Psoas muscle (tissue), 8 donors: ENCODE data around the gene TMEM101. TPM values are rescaled to one million over a fixed set of nuclear protein-coding genes. Genes with fewer than 3 reads are reported as not detected.

Source experiments
- ATAC-seq, 4 donors: fragments of 200-7000 bp; cut with Tn5 transposase; one replicate each; pipeline ENCODE4 v1.9.1; 2020; ENCODE audit warnings: moderate library complexity in 3 of 4, mild to moderate bottlenecking in 2 of 4
- DNase-seq, 2 donors: peaks; one replicate each; pipeline ENCODE4 v3.0.0-alpha.2; 2020
- H3K27ac ChIP-seq: fragments of 200-600 bp; one replicate; pipeline ENCODE4 v1.8.0; 2022
- H3K27me3 ChIP-seq, 3 donors: fragments of 200-600 bp in 1 of 3; one replicate each; pipeline versions ENCODE4 v1.6.1 to v1.8.0; 2013 to 2022; ENCODE audit warnings: low read length in 2 of 3, mild to moderate bottlenecking in 2 of 3, moderate library complexity in 1 of 3; ENCODE audit not compliant: insufficient read depth in 3 of 3
- H3K36me3 ChIP-seq, 2 donors: fragments of 200-600 bp in 1 of 2; one replicate each; pipeline versions ENCODE4 v1.6.1 to v1.8.0; 2013 to 2022; ENCODE audit warnings: low read depth in 1 of 2, mild to moderate bottlenecking in 1 of 2, moderate library complexity in 1 of 2; ENCODE audit not compliant: insufficient read depth in 1 of 2
- H3K4me1 ChIP-seq: fragments of 200-600 bp; one replicate; pipeline ENCODE4 v1.8.0; 2022
- H3K4me3 ChIP-seq: fragments of 200-600 bp; one replicate; pipeline ENCODE4 v1.8.0; 2022; ENCODE audit warnings: mild to moderate bottlenecking
- H3K9me3 ChIP-seq: fragments of 200-600 bp; one replicate; pipeline ENCODE4 v1.8.0; 2022
- WGBS, 3 donors: extraction: QIAGEN DNeasy Blood & Tissue Kit; methylation state at CpG; one replicate each; pipeline versions ENCODE4 v1.1.6 to v1.1.7; 2013; 5-methylcytosine and 5-hydroxymethylcytosine counted together
- intact Hi-C, 2 donors: fragments of 100-400 bp; cut with DNase I; formaldehyde crosslinking; loops; one replicate each; pipeline versions ENCODE4 v1.11.0 to v1.14.2; 2022
- polyA plus RNA-seq, 3 donors: library from polyadenylated mRNA; stranded (reverse); fragments of 200-250 nt; gene quantifications; one replicate each; pipeline ENCODE4 v1.2.3, GENCODE V29; 2013
- total RNA-seq, 4 donors: library from RNA; stranded (reverse); fragmentation: NEBNext Ultra II Directional in 2 of 4; extraction: Animal tissue kit (Norgen Biotek cat#: 25700) in 2 of 4; gene quantifications; one replicate each; pipeline versions ENCODE4 v1.2.1 to v1.2.4, GENCODE V29; 2021 to 2023
- TF ChIP-seq, protein P1 (sequence below): fragments of 200-600 bp; IDR thresholded peaks from one replicate; pipeline ENCODE4 v1.8.0; 2022; ENCODE audit warnings: antibody characterized with exemption
- donor health status: healthy with polysubstance abuse.
- donor health status: DM: no; HTN: no; CAD: no; lungs with moderate emphysema.
- donor health status: Bipolar disorder and iron deficiency.
- donor health status: healthy.
- donor health status: DM: yes; HTN: yes; CAD: no.
- donor health status: DM: no; HTN: no; CAD: no.
- donor health status: DM: no; HTN: no; CAD: no.
- donor health status: DM: yes; HTN: yes; CAD: no.

The TMEM101 gene
- total and polyA plus RNA-seq, 7 donors: 13.2 to 52.6 (median 22.2) TPM

- no peak overlapping the region for H3K27ac ChIP-seq
- H3K9me3 ChIP-seq: no peaks in the 10 kb centered on the region
- 76 to 86% (median 81%) methylated on average over 8 of the region's 8 CpGs for WGBS, 3 donors
- H3K27me3 ChIP-seq: peaks cover 0 to 36% (median 7%) of the 10 kb centered on the region in 3 donors
- no peaks in the 10 kb centered on the region for H3K36me3 ChIP-seq
- DNase-seq: no peak
- no peak for ATAC-seq
- H3K4me3 ChIP-seq: peak overlapping the region; percentile 67
- intact Hi-C loops: no loop called here
- H3K4me1 ChIP-seq: peaks cover 12% of the 10 kb centered on the region
- TF ChIP-seq, protein P1, sequence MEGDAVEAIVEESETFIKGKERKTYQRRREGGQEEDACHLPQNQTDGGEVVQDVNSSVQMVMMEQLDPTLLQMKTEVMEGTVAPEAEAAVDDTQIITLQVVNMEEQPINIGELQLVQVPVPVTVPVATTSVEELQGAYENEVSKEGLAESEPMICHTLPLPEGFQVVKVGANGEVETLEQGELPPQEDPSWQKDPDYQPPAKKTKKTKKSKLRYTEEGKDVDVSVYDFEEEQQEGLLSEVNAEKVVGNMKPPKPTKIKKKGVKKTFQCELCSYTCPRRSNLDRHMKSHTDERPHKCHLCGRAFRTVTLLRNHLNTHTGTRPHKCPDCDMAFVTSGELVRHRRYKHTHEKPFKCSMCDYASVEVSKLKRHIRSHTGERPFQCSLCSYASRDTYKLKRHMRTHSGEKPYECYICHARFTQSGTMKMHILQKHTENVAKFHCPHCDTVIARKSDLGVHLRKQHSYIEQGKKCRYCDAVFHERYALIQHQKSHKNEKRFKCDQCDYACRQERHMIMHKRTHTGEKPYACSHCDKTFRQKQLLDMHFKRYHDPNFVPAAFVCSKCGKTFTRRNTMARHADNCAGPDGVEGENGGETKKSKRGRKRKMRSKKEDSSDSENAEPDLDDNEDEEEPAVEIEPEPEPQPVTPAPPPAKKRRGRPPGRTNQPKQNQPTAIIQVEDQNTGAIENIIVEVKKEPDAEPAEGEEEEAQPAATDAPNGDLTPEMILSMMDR: no peak
Measured at GRCh38 chr17:43984521-43984920, 30.2 kb downstream of the TMEM101 start.

GRCh38 chr17:43983515-43984411, 31.0 kb downstream of the TMEM101 start:
- no peak overlapping the region for H3K27ac ChIP-seq
- TF ChIP-seq, protein P1: peak; percentile 6
- peak; percentile 21 to 56 for DNase-seq

DNA sequence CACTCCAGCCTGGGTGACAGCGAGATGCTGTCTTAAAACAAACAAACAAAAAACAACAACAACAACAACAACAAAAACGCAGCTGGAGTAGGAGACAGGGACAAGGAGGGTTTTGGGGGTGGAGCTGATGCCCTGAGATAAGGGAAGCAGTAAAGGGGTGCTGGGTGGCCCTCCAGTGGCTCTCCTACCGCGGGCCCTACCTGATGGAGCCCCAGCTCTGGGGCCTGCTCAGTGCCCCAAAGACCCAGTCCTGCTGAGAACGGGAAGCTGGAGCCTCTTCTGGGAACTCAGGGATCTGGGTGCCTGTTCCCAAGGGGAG, 31.6 kb downstream of the TMEM101 start:
- H3K4me1 ChIP-seq: peaks cover 12% of the 10 kb centered on the region
- H3K36me3 ChIP-seq: no peaks in the 10 kb centered on the region
- H3K9me3 ChIP-seq: no peaks in the 10 kb centered on the region
- H3K4me3 ChIP-seq: peak overlapping the region; percentile 67
- DNase-seq (no peak), ATAC-seq (peak in 1 of 4 donors; percentile 22)
- TF ChIP-seq, protein P1: no peak
- H3K27ac ChIP-seq: no peak overlapping the region
- intact Hi-C loops: no loop called here
- WGBS, 3 donors: 28 to 39% (median 33%) methylated on average over 5 of the region's 5 CpGs
- H3K27me3 ChIP-seq: peaks cover 0 to 43% (median 7%) of the 10 kb centered on the region in 3 donors

More at GRCh38 chr17:43983515-43984411, 31.0 kb downstream of the TMEM101 start:
- 1 to 3% (median 2%) methylated on average over 64 to 78 of the region's 78 CpGs for WGBS, 3 donors
- Histone ChIP-seq H3K27me3 (peaks cover 0 to 38% (median 7%) of the 10 kb centered on the region in 3 donors), H3K4me3 (peak overlapping the region; percentile 67), H3K4me1 (peaks cover 12% of the 10 kb centered on the region), H3K36me3 (no peaks in the 10 kb centered on the region), H3K9me3 (no peaks in the 10 kb centered on the region)
- intact Hi-C loops: no loop called here
- ATAC-seq: peak; percentile 36 to 71 (median 48)

DNA sequence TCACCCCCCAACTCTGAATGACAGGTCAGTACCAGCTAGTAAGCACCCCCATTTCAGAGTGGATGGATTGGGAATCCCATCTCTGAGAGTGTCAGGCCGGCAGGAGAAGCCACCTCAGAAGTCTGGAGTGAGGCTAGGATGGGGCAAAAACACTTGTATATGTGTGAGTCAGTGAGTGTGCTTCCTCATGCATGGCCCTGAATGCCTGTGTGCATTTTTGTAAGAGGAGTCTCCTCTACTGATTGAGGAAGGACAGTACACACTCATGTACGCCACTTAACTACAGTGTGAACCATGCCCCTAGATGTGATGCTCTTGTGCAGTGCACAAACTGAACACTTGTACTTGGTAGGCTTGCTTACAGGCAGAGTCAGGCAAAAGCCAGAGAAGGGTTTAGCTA, 32.6 kb downstream of the TMEM101 start:
- no peak for DNase-seq
- WGBS, 3 donors: 79 to 84% (median 80%) methylated on average over 2 of the region's 2 CpGs
- no peaks in the 10 kb centered on the region for H3K9me3 ChIP-seq
- peaks cover 7% of the 10 kb centered on the region for H3K4me1 ChIP-seq
- TF ChIP-seq, protein P1: no peak
- H3K4me3 ChIP-seq: no peak overlapping the region
- intact Hi-C loops: no loop called here
- ATAC-seq: no peak
- peaks cover 0 to 46% (median 7%) of the 10 kb centered on the region in 3 donors for H3K27me3 ChIP-seq
- no peak overlapping the region for H3K27ac ChIP-seq
- no peaks in the 10 kb centered on the region for H3K36me3 ChIP-seq
